ENCODE data around the gene KCNH4. TPM values are rescaled to one million over a fixed set of nuclear protein-coding genes. Genes with fewer than 3 reads are reported as not detected.

Gene KCNH4
- total RNA-seq, 1 experiment from 2014 or later = 1.5 TPM

DNA sequence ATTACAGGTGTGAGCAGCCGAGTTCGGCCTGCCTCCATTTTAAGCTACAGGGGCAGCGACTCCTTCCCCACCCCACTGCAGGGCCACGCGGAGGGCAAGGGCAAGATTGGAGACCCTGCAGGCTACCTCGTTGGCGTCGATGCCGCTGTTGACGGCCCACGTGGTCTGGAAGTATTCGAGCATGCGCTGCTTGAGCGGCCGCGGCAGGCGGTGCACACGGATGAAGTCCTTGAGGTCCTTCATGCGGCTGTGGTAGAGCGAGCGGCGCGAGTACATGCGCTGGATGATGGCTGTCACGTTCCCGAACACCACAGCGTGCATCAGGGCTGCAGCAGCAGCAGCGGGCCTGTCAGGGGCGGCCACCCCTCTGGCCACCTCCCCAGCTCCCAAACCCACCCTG is 11.6 kb downstream of the KCNH4 start:
- BruUV-seq (replicated peaks) = no TSS peak
- POLR2A ChIA-PET = no interaction called here
- Histone ChIP-seq H3K4me3 (ENCODE audit: low read depth in 2 of 2, low read length in 2 of 2) (no peak overlapping the region), H3K9me3 (ENCODE audit: control insufficient read depth, insufficient read depth, low read depth, low read length) (no peaks in the 10 kb centered on the region), H3K27me3 (ENCODE audit: control insufficient read depth, insufficient read depth, low read length) (no peaks in the 10 kb centered on the region), H3K27ac (ENCODE audit: low read length) (no peak overlapping the region), H3K4me1 (ENCODE audit: control insufficient read depth, insufficient read depth, low read length) (no peaks in the 10 kb centered on the region), H3K36me3 (ENCODE audit: control insufficient read depth, insufficient read depth, low read length) (no peaks in the 10 kb centered on the region)
- TF ChIP-seq TCF7L2 (IDR thresholded peaks at IDR 0.05; ENCODE audit: low read depth, low read length) (no peak), SIN3A (IDR thresholded peaks at IDR 0.05; ENCODE audit: borderline replicate concordance, insufficient read depth, low read depth, low read length) (no peak), POLR2AphosphoS5 (IDR thresholded peaks at IDR 0.05; ENCODE audit: low read depth, low read length) (no peak)
- TF ChIP-seq, protein P1, sequence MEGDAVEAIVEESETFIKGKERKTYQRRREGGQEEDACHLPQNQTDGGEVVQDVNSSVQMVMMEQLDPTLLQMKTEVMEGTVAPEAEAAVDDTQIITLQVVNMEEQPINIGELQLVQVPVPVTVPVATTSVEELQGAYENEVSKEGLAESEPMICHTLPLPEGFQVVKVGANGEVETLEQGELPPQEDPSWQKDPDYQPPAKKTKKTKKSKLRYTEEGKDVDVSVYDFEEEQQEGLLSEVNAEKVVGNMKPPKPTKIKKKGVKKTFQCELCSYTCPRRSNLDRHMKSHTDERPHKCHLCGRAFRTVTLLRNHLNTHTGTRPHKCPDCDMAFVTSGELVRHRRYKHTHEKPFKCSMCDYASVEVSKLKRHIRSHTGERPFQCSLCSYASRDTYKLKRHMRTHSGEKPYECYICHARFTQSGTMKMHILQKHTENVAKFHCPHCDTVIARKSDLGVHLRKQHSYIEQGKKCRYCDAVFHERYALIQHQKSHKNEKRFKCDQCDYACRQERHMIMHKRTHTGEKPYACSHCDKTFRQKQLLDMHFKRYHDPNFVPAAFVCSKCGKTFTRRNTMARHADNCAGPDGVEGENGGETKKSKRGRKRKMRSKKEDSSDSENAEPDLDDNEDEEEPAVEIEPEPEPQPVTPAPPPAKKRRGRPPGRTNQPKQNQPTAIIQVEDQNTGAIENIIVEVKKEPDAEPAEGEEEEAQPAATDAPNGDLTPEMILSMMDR (IDR thresholded peaks at IDR 0.05) = no peak
- CTCF ChIA-PET = no interaction called here
- intact Hi-C loops (cut with micrococcal nuclease; ENCODE audit: unreplicated experiment) = no loop called here
- in situ Hi-C loops (cut with HindIII; ENCODE audit: low pct_unique_long_range_greater_than_20kb, low sequenced_read_pairs) = no loop called here
- DNase-seq (ENCODE audit: low read depth, low spot score) = no peak
- ATAC-seq = no peak

DNA sequence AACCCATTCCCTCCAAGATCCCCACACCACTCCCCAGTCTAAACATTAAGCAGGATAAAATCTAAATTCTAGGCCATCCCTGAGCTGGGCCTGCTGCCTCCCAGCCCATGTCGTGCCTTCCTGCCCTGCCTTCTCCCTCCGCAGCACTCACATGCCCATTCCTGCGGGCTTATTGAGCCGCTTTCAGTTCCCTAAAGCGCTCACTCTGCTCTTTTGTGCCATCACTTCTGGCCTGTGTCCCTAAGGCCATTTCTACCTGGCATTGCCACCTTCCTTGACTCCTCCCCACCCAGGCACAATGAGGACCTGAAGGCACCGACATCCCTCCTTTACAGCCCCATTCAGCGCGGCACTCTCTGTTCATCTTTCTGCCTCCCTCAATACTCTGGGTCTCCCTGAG is 13.1 kb downstream of the KCNH4 start:
- Histone ChIP-seq H3K36me3 (ENCODE audit: control insufficient read depth, insufficient read depth, low read length) (no peaks in the 10 kb centered on the region), H3K27ac (ENCODE audit: low read length) (no peak overlapping the region), H3K4me3 (ENCODE audit: low read depth in 2 of 2, low read length in 2 of 2) (no peak overlapping the region), H3K27me3 (ENCODE audit: control insufficient read depth, insufficient read depth, low read length) (no peaks in the 10 kb centered on the region), H3K9me3 (ENCODE audit: control insufficient read depth, insufficient read depth, low read depth, low read length) (no peaks in the 10 kb centered on the region), H3K4me1 (ENCODE audit: control insufficient read depth, insufficient read depth, low read length) (no peaks in the 10 kb centered on the region)
- in situ Hi-C loops (cut with HindIII; ENCODE audit: low pct_unique_long_range_greater_than_20kb, low sequenced_read_pairs) = no loop called here
- intact Hi-C loops (cut with micrococcal nuclease; ENCODE audit: unreplicated experiment) = no loop called here
- no TSS peak for BruUV-seq (replicated peaks)
- POLR2A ChIA-PET = no interaction called here
- CTCF ChIA-PET = no interaction called here
- DNase-seq (ENCODE audit: low read depth, low spot score) (no peak), ATAC-seq (no peak)
- TF ChIP-seq SIN3A (IDR thresholded peaks at IDR 0.05; ENCODE audit: borderline replicate concordance, insufficient read depth, low read depth, low read length) = no peak
- TF ChIP-seq, protein P2, sequence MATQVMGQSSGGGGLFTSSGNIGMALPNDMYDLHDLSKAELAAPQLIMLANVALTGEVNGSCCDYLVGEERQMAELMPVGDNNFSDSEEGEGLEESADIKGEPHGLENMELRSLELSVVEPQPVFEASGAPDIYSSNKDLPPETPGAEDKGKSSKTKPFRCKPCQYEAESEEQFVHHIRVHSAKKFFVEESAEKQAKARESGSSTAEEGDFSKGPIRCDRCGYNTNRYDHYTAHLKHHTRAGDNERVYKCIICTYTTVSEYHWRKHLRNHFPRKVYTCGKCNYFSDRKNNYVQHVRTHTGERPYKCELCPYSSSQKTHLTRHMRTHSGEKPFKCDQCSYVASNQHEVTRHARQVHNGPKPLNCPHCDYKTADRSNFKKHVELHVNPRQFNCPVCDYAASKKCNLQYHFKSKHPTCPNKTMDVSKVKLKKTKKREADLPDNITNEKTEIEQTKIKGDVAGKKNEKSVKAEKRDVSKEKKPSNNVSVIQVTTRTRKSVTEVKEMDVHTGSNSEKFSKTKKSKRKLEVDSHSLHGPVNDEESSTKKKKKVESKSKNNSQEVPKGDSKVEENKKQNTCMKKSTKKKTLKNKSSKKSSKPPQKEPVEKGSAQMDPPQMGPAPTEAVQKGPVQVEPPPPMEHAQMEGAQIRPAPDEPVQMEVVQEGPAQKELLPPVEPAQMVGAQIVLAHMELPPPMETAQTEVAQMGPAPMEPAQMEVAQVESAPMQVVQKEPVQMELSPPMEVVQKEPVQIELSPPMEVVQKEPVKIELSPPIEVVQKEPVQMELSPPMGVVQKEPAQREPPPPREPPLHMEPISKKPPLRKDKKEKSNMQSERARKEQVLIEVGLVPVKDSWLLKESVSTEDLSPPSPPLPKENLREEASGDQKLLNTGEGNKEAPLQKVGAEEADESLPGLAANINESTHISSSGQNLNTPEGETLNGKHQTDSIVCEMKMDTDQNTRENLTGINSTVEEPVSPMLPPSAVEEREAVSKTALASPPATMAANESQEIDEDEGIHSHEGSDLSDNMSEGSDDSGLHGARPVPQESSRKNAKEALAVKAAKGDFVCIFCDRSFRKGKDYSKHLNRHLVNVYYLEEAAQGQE (IDR thresholded peaks at IDR 0.05; ENCODE audit: insufficient read depth in 1 of 2, low read depth in 2 of 2, low read length in 1 of 2) = no peak
- TF ChIP-seq TCF7L2 (IDR thresholded peaks at IDR 0.05; ENCODE audit: low read depth, low read length) = no peak
- TF ChIP-seq POLR2AphosphoS5 (IDR thresholded peaks at IDR 0.05; ENCODE audit: low read depth, low read length) = no peak
- TF ChIP-seq, protein P1 (IDR thresholded peaks at IDR 0.05) = no peak

All from Panc1 (cell line).